ENCODE data around the gene IRF7.

- TF ChIP-seq, protein P1, sequence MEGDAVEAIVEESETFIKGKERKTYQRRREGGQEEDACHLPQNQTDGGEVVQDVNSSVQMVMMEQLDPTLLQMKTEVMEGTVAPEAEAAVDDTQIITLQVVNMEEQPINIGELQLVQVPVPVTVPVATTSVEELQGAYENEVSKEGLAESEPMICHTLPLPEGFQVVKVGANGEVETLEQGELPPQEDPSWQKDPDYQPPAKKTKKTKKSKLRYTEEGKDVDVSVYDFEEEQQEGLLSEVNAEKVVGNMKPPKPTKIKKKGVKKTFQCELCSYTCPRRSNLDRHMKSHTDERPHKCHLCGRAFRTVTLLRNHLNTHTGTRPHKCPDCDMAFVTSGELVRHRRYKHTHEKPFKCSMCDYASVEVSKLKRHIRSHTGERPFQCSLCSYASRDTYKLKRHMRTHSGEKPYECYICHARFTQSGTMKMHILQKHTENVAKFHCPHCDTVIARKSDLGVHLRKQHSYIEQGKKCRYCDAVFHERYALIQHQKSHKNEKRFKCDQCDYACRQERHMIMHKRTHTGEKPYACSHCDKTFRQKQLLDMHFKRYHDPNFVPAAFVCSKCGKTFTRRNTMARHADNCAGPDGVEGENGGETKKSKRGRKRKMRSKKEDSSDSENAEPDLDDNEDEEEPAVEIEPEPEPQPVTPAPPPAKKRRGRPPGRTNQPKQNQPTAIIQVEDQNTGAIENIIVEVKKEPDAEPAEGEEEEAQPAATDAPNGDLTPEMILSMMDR (IDR thresholded peaks at IDR 0.05): peak; percentile 67 to 87 (median 84)
- no peak for TF ChIP-seq POLR2A (IDR thresholded peaks at IDR 0.05)
Measured at GRCh38 chr11:662689-663274, 47.0 kb upstream of the IRF7 start.
